Measurements from ENCODE around the gene HAUS6. TPM values are rescaled to one million over a fixed set of nuclear protein-coding genes. Genes with fewer than 3 reads are reported as not detected.
"Not testable (repeated sequence)": the region's sequence is repeated elsewhere in the genome, so short reads cannot be mapped to it uniquely, and the experiment has no call there.

The HAUS6 gene, protein sequence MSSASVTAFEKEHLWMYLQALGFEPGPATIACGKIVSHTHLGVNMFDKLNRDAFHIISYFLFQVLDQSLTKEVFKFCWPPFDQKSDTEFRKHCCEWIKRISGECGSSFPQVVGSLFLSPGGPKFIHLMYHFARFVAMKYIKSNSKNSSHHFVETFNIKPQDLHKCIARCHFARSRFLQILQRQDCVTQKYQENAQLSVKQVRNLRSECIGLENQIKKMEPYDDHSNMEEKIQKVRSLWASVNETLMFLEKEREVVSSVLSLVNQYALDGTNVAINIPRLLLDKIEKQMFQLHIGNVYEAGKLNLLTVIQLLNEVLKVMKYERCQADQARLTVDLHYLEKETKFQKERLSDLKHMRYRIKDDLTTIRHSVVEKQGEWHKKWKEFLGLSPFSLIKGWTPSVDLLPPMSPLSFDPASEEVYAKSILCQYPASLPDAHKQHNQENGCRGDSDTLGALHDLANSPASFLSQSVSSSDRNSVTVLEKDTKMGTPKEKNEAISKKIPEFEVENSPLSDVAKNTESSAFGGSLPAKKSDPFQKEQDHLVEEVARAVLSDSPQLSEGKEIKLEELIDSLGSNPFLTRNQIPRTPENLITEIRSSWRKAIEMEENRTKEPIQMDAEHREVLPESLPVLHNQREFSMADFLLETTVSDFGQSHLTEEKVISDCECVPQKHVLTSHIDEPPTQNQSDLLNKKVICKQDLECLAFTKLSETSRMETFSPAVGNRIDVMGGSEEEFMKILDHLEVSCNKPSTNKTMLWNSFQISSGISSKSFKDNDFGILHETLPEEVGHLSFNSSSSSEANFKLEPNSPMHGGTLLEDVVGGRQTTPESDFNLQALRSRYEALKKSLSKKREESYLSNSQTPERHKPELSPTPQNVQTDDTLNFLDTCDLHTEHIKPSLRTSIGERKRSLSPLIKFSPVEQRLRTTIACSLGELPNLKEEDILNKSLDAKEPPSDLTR
- 24.9 and 25.3 TPM in 2 replicates for total RNA-seq

DNA sequence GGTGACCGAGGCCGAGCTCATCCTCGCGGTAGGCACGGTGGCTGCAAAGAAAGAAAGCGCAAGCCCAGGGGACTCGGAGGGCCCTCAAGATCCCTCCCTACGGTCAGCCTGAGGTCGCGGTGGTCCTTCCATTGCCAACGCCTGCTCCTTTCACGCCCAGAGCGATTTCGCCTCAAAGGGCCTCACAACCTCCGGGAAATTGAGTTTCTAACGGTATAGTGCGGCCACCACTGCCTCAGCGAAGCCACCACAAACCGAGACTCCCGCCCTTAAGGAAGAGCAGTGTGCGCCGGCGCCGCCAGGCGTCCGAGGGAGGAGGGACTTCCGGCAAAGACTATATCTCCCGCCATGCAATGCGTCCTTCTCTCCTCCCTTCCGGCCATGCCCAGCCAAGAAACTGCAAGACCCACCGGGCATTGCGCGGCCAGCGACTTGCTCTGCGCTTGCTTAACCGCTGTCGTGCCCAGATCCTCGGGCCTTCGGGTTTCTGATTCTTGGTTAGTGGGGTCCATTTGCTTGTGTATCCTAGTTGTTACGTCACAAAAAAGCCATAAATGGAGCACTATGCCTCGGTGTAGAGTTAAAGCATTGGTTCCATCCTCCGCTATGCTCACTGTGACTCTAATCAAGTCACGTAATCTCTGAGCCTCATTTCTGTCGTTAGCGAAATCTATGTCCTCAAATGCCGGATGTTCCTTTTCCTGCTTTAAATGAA, at the start of gene HAUS6:
Gene HAUS6 (minus strand): TSS at position 274 of the 715 bp plus-strand sequence. CDS start 253 bp downstream, at position 21.
- intact Hi-C loops (cut with micrococcal nuclease) = loop anchor here (1.0 to 5.0 kb wide), 12 partner anchors 25 to 897 kb away; partner anchors contain the start of genes DENND4C, PLIN2, RPS6 and RRAGA

DNA sequence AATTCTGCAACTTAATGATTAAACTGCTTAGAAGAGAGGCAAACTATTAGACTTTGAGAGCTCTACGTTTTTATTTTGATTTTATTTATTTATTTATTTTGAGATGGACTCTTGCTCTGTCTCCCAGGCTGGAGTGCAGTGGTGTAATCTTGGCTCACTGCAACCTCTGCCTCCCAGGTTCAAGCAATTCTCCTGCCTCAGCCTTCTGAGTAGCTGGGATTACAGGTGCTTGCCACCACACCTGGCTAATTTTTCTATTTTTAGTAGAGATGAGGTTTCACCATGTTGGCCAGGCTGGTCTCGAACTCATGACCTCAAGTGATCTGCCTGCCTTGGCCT, 49.4 kb upstream of the HAUS6 start:
- intact Hi-C loops (cut with micrococcal nuclease) = not testable (repeated sequence)

DNA sequence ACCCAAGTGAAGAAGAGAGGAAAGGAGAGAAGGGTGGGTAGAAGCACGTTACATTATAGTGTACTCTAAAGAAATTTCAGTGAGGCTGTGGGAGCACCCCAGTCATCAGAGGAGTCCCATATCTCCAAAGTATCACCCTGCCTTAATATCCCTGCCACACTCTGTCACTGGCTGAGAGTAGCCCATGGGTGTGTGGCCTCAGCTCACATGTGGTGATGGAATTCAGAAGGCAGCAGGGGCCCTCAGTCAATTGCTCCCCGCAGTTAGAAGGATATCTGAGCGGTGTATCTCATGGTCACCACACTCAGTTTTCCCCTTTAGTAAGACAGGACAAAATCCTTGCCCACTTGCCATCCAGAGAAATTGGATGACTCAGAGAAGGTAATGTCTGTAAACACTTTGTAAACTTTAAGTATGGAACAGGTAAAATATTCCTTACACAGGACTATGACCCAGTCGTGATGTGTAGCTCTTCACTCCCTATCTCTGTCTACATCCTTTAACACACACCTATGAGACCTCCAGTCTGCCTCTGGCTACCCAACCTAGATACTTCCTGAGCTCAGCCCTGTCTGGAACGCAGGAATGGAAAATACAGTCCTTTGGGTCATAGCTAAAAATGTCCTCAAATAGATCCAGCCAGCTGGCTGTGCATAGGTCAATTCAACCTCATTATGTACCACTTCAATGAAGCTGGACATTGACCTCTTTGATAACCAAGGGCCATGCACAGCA, 48.9 kb upstream of the HAUS6 start:
- intact Hi-C loops (cut with micrococcal nuclease) = no loop called here

DNA sequence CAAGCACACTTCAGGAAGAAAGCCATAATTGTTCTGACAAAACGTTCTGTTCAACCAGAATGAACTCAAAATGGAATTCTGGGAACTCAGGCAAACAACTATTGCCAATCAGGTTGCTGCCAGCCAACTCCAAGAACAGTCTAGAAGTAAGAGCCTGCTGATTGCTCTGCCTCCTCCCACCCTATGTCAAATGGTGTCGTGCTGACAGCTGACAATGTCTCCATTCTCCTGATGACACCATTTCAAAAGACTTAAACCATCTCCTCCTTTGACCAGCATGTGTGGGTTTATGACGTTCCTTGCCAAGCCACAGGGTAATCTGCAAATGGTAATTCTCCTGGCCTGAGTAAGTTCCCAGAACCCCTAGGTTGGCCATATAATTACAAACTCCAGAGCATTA, 46.5 kb upstream of the HAUS6 start:
- intact Hi-C loops (cut with micrococcal nuclease) = no loop called here

DNA sequence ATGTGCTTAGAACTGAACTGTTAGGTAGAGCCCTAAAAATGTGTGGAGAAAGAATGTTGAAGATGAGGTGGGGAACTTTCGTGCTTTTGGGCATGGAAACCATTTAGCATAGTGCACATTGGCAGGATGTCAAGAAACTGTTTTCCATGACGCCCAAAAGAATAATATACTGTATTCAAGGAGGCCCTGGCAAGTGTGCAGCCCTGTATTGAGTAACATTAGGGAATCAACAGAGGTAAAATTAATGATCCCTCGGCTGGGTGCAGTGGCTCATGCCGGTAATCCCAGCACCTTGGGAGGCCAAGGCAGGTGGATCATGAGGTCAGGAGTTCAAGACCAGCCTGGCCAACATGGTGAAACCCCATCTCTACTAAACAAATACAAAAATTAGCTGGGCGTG, 45.5 kb upstream of the HAUS6 start:
- intact Hi-C loops (cut with micrococcal nuclease) = no loop called here

DNA sequence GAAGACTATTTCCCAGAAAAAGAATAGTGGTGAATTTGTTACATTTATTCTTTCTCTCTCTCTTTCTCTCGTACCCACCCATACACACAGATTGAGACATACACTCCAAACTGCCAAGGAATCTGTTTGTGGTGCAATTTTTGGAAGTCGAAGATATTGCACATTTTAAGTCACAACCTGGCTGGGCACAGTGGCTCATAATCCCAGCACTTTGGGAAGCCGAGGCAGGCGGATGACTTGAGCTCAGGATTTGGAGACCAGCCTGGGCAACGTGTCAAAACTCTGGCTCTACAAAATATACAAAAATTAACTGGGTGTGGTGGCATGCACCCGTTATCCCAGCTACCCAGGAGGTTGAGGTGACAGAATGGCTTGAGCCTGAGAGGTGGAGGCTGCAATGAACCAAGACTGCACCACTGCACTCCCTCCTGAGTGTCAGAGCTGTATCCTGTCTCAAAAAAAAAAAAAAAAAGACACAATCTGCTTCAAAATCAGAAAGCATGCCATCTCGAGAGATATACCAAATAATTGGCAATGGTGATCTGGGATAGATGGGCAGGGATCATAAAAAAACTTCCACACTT, 43.8 kb upstream of the HAUS6 start:
- intact Hi-C loops (cut with micrococcal nuclease) = no loop called here

DNA sequence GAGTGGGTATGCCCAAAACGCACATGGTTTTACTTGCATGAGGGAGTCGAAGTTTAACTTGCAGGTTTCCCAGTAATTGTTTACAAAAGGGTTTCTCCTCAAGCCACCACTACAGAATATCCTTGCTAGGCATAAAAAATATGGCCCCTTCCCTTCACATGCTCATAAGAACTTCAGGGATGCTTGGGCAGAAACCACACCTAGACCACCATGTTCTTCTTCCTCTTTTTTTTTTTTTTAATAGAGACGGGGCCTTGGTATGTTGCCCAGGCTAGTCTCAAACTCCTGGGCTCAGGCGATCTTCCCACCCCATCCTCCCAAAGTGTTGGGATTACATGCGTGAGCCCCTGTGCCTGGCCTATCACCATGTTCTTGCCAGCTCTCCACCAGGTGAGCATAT, 43.2 kb upstream of the HAUS6 start:
- intact Hi-C loops (cut with micrococcal nuclease) = no loop called here

DNA sequence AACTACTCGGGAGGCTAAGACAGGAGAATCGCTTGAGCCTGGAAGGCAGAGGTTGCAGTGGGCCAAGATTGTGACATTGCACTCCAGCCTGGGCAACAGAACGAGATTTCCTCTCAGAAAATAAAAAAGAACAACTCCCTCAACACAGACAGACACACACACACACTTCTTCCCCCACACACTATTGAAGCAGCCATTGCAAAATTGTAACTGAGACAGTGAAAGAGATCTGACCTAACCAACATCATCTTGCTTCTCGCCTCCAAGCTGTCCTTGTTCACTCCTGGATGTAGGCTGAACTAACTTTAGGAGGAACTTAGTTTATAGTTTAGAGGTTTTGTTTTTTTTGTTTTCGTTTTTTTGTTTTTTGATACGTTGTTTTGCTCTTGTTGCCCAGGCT, 37.6 kb upstream of the HAUS6 start:
- intact Hi-C loops (cut with micrococcal nuclease) = no loop called here

DNA sequence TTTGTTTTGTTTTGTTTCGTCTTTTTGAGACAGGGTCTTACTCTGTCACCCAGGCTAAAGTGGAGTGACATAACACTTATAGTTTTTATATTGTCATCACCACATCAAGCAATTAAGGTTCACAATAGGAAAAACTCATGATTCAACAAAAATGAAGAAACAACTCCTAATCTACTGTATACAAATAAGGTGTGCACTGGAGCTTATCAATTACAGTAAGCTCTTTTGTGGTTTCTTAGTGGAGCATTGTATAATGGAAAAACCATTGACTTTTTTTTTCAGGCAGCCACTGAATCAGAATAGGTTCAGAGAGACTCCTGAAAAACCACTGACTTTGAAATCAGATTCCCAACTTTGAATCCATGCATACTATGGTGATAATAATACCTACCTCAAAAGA, 35.4 kb upstream of the HAUS6 start:
- intact Hi-C loops (cut with micrococcal nuclease) = no loop called here

DNA sequence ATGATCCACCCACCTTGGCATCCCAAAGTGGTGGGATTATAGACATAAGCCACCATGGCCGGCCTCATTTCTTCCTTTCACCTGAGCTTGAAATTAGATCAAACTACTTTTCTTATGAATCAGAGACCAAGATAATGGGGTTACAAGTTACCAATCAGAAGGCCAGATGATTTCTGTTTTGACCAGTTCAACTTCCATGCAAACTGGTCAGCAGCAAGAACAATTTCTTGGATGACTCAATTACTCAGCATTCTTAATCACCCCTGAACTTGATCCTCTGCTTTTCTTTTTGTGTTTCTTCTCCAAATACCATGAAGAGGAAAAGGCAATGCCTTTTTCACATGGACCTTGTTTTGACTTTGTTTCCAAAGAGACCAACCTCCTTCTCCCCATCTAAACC, 34.6 kb upstream of the HAUS6 start:
- intact Hi-C loops (cut with micrococcal nuclease) = no loop called here

DNA sequence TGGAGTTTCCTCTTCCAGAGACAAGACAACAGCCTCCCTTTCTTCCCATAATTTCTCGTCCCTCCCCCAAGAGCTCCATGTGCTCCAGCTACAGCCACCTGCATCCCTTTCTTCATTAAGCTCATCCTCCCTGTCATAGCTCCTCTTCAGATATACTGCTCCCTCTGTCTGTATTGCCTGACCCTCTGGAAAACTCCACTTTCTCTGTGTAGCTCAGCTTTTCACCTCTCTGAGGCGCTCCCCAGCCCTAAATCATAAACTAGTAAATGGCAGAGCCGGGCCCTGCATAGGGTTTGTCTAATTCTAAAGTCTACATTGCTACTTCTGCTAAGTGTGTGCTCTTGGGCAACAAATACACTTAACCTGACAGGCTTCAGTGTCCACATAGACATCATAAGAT, 33.4 kb upstream of the HAUS6 start:
- intact Hi-C loops (cut with micrococcal nuclease) = no loop called here

DNA sequence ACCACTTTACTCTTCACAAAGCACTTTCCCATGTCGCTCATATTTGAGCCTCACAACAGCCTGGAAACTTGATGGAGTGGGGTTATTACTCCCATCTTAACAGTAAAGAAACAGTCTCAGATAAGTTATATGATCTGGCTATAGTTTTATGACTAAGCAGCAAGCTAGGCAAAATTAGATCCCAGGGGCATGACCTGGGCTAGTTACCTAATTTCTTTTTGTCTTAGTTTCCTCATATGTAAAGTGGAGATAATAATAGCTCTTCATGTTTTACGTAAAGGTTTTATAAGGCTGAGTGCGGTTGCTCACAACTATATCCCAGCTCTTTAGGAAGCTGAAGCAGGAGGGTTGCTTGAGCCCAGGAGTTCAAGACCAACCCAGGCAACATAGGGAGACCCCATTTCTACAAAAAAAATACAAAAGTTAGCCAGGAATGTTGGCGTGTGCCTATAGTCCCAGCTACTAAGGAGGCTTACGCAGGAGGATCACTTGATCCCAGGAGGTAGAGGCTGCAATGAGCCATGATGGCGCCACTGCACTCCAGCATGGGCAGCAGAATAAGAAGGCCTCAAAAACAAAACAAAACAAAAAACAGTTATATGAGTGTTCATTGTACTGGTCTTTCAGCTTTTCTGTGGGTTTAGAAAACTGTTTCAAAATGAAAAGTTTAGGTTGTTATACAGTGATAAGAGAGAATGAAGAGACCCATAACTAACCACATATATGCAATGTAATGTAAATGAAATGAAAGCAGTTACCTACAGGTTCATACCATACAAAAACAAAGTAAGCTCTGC, 31.0 kb upstream of the HAUS6 start:
- intact Hi-C loops (cut with micrococcal nuclease) = loop anchor here (1.0 kb wide), 1 partner anchor 28 kb away; no protein-coding TSS in a partner anchor

DNA sequence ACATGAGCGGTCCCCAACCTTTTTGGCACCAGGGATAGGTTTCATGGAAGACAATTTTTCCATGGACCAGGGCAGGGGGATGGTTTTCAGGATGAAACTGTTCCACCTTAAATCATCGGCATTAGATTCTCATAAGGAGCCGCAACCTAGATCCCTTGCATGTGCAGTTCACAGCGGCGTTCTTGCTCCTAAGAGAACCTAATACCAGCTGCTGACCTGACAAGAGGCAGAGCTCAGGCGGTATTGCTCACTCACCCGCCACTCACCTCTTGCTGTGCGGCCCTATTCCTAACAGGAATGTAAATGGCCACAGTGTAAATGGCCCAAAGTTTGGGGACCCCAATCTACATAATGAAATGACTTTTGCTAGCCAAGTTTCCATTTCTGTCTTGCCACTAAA, 27.7 kb upstream of the HAUS6 start:
- intact Hi-C loops (cut with micrococcal nuclease) = no loop called here

DNA sequence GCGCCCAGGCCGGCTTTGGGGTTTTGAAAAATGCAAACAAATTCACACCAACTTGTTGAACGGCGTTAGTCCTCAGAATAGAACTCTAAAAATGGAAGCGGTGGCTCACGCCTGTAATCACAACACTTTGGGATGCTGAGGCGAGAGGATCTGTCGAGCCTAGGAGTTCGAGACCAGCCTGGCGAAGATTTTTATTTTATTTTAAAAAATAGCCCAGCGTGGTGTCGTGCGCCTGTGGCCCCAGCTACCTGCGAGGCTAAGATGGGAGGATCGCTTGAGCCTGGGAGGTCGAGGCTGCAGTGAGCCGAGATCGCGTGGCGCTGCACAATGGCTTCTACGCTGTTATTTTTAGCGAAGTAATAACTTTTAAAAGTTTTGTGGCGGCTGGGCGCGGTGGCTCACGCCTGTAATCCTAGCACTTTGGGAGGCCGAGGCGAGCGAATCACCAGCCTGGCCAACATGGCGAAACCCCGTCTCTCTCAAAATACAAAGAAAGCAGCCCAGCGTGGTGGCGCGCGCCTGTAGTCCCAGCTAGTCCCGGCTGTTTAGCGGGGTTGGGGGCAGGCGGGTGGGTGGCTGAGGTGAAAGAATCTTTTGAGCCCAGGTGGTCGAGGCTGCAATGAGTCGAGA, 25.3 kb upstream of the HAUS6 start:
- intact Hi-C loops (cut with micrococcal nuclease) = loop anchor here (1.0 to 2.0 kb wide), 10 partner anchors 26 to 329 kb away; partner anchors contain the start of genes DENND4C, HAUS6, RPS6 and RRAGA

DNA sequence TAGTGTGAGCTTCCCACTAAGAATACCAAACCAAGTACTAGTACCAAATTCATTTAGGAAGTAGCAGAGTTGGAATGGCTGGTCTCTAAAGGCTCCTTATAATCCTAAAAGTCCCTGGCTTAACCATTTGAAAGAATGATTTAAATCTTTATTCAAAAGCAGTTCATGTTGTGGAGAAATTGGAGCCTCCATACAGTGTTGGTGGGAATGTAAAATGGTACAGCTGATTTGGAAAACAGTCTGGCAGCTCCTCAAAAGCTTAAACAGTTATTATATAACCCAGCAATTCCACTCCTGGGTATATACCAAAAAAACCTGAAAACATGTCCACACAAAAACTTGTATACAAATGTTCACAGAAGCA, 21.7 kb upstream of the HAUS6 start:
- intact Hi-C loops (cut with micrococcal nuclease) = no loop called here

DNA sequence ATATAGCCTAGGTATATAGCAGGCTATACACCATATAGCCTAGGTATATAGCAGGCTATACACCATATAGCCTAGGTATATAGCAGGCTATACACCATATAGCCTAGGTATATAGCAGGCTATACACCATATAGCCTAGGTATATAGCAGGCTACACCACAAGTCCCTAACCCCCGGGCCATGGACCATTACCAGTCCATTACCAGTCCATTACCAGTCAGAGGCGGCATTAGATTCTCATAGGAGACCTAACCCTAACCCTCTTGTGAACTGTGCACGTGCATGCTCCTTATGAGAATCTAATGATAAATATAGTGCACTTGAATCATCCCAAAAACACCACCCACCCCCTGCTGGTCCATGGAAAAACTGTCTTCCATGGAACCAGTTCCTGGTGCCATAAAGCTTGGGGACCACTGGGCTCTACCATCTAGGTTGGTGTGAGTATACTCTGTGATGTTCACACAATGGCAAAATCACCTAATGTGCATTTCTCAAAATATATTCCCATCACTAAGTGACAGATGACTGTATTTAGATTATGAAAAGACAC, 19.9 kb upstream of the HAUS6 start:
- intact Hi-C loops (cut with micrococcal nuclease) = no loop called here

DNA sequence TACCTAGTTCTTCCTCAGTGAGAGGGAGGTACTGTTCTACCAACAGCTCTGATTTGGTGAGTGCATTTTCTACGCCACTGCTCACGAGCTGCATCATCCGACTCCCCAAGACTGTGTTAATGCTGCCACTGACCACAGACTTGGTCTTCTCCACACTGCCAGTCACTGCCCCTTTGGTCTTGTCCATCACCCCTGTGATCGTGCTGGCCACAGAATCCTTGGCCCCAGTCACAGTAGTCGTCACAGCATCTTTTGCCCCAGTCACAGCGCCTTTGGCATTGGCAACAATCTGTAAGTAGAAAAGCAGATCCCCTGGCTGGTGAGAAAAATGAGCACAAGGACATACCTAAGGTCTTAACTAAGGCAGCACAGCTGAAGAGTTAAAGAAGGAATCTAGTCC, 18.2 kb upstream of the HAUS6 start:
- intact Hi-C loops (cut with micrococcal nuclease) = no loop called here

DNA sequence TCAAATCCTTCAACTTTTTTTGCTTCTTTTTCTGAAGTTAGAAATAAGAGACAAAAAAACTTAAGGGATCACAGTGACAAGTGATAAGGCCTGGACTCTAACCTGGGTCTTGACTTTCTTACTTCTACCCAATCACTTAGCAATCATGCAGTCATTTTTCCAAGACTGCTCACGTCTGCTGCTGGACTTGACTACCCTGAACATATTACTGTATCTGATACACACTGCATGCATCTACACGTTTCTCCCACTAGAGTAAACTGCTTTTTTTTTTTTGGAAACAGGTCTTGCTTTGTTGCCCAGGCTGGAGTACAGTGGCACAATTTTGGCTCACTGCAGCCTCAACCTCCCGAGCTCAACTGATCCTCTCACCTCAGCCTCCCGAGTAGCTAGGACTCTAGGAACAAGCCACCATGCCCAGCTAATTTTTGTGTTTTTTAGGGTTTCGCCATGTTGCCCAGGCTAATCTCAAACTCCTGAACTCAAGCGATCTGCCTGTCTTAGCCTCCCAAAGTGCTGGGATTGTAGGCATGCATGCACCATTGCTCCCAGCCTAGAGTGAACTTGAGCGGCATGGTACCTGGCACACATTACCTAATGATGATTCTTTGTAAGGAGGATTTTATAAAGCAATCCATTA, 17.2 kb upstream of the HAUS6 start:
- intact Hi-C loops (cut with micrococcal nuclease) = no loop called here

Measured in T-helper 1 cell treated with Interleukin-12 subunit alpha and Interleukin-12 subunit beta and Interleukin-4 antibody, amounts not matched to agents 30 ng/mL and 1 ng/mL, for 36 hours (primary cell).